Measurements from ENCODE around the gene RTN4R. TPM values are rescaled to one million over a fixed set of nuclear protein-coding genes. Genes with fewer than 3 reads are reported as not detected.
"Not testable (repeated sequence)": the region's sequence is repeated elsewhere in the genome, so short reads cannot be mapped to it uniquely, and the experiment has no call there.

Gene RTN4R
- total and polyA plus RNA-seq, 2 of the 4 experiments (the other 2 are of a cell fraction): 0.18 to 0.94 TPM

DNA sequence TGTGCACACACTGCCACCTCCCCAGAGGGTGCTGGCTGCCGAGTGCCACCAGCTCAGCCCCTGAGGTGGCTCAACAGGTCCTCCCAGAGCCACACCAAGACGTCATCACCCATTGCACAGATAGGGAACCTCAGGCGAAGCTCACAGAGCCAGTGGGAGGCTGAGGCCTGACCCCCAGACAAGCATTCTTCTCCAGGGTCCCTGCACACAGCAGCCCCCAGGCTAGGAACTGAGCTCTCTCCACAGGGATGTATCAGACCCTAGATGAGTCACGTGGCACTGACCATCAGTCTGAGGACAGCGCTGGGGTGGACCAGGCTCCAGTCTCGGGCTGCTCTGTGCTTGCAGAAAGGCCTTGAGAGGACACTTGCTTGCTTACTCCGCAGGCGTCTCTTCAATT is 1.6 kb upstream of the RTN4R start:
- H4K91ac ChIP-seq (ENCODE audit: insufficient read depth, low read depth, low read length); H4K20me1 ChIP-seq (ENCODE audit: insufficient read depth, low read length); H3K18ac ChIP-seq (ENCODE audit: low read depth, low read length); H3K4me3 ChIP-seq (ENCODE audit: insufficient read depth, low read depth, low read length); H3K36me3 ChIP-seq (ENCODE audit: control insufficient read depth, insufficient read depth, low read length); H4K8ac ChIP-seq (ENCODE audit: low read depth in 2 of 2, low read length in 2 of 2); H2AK9ac ChIP-seq (replicated peaks; ENCODE audit: low read depth, low read length, poor library complexity); H3K9ac ChIP-seq (ENCODE audit: low read depth, low read length); CTCF ChIA-PET; H4K5ac ChIP-seq (ENCODE audit: low read depth, low read length); H3K14ac ChIP-seq (replicated peaks; ENCODE audit: low read depth, low read length); BruUV-seq (replicated peaks); H3K23ac ChIP-seq (ENCODE audit: low read depth, low read length); H3K4me1 ChIP-seq (ENCODE audit: control insufficient read depth, insufficient read depth, low read length); POLR2A ChIA-PET (ENCODE audit: unreplicated experiment); H2BK20ac ChIP-seq (ENCODE audit: low read depth, low read length); H2AFZ ChIP-seq (replicated peaks; ENCODE audit: low read length, poor library complexity); H2BK15ac ChIP-seq (ENCODE audit: low read depth, low read length); in situ Hi-C loops (cut with MboI; ENCODE audit: low sequenced_read_pairs); H2AK5ac ChIP-seq (ENCODE audit: low read depth, low read length); H3K79me1 ChIP-seq (ENCODE audit: low read depth in 1 of 2, low read length in 2 of 2); ATAC-seq (ENCODE audit: low read depth); H3K4me2 ChIP-seq (ENCODE audit: low read depth, low read length); H2BK5ac ChIP-seq (ENCODE audit: low read depth, low read length, poor library complexity, severe bottlenecking); H3K27ac ChIP-seq (ENCODE audit: insufficient read depth, low read length); H3K56ac ChIP-seq (ENCODE audit: extremely low read depth, insufficient read depth, low read length); H3K4ac ChIP-seq (ENCODE audit: low read depth, low read length); DNase-seq; H3K9me1 ChIP-seq (ENCODE audit: insufficient read depth, low read length); dilution Hi-C loops (cut with HindIII; ENCODE audit: low sequenced_read_pairs, unreplicated experiment); H2BK120ac ChIP-seq (ENCODE audit: low read depth, low read length); H3K9me3 ChIP-seq (ENCODE audit: control insufficient read depth, insufficient read depth, low read length): not testable (repeated sequence)
- 90% methylated on average over 5 of the region's 8 CpGs; no CpG with 5 or more reads in 1 of the 2 experiments for WGBS, 2 experiments (ENCODE audit: extremely low coverage in 2 of 2, insufficient read length in 1 of 2)
- intact Hi-C loops (cut with micrococcal nuclease): loop anchor here (2.0 to 5.0 kb wide), 2 partner anchors 92 to 113 kb away; no protein-coding TSS in a partner anchor
- H3K27me3 ChIP-seq (ENCODE audit: control insufficient read depth, insufficient read depth, low read length): peaks cover 20% of the 10 kb centered on the region; the same call in 1 of the 2 replicates

DNA sequence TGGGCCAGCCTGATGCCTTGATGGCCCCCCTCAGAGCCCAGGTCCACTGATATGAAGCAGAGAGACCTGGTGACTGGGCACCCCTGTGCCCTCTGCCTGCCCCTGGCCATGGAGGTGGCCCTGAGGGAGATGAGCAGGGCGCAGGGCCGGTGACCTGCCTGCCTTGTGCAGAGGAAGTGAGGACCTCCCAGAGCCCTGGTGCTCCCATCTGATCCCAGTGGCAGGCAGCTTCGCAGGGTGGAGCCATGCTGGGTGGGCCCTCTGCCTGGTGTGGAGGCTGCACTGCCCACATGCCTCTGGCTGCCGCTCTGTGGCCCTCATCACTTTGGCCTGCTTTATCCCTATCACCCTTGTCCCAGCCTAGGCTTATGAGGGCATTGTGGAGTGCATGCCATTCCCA is 1.1 kb upstream of the RTN4R start:
- H3K4ac ChIP-seq (ENCODE audit: low read depth, low read length); H4K5ac ChIP-seq (ENCODE audit: low read depth, low read length); H2BK5ac ChIP-seq (ENCODE audit: low read depth, low read length, poor library complexity, severe bottlenecking); H3K4me1 ChIP-seq (ENCODE audit: control insufficient read depth, insufficient read depth, low read length); H3K14ac ChIP-seq (replicated peaks; ENCODE audit: low read depth, low read length); DNase-seq; in situ Hi-C loops (cut with MboI; ENCODE audit: low sequenced_read_pairs); CTCF ChIA-PET; H4K20me1 ChIP-seq (ENCODE audit: insufficient read depth, low read length); H2AK9ac ChIP-seq (replicated peaks; ENCODE audit: low read depth, low read length, poor library complexity); H3K9me3 ChIP-seq (ENCODE audit: control insufficient read depth, insufficient read depth, low read length); H2AK5ac ChIP-seq (ENCODE audit: low read depth, low read length); H3K23ac ChIP-seq (ENCODE audit: low read depth, low read length); H2BK15ac ChIP-seq (ENCODE audit: low read depth, low read length); dilution Hi-C loops (cut with HindIII; ENCODE audit: low sequenced_read_pairs, unreplicated experiment); H3K36me3 ChIP-seq (ENCODE audit: control insufficient read depth, insufficient read depth, low read length); H3K79me1 ChIP-seq (ENCODE audit: low read depth in 1 of 2, low read length in 2 of 2); H3K27ac ChIP-seq (ENCODE audit: insufficient read depth, low read length); H3K9me1 ChIP-seq (ENCODE audit: insufficient read depth, low read length); ATAC-seq (ENCODE audit: low read depth); H3K9ac ChIP-seq (ENCODE audit: low read depth, low read length); H4K8ac ChIP-seq (ENCODE audit: low read depth in 2 of 2, low read length in 2 of 2); H3K18ac ChIP-seq (ENCODE audit: low read depth, low read length); H2AFZ ChIP-seq (replicated peaks; ENCODE audit: low read length, poor library complexity); BruUV-seq (replicated peaks); H2BK120ac ChIP-seq (ENCODE audit: low read depth, low read length); POLR2A ChIA-PET (ENCODE audit: unreplicated experiment); H3K56ac ChIP-seq (ENCODE audit: extremely low read depth, insufficient read depth, low read length); H4K91ac ChIP-seq (ENCODE audit: insufficient read depth, low read depth, low read length); H3K4me3 ChIP-seq (ENCODE audit: insufficient read depth, low read depth, low read length); H2BK20ac ChIP-seq (ENCODE audit: low read depth, low read length); H3K4me2 ChIP-seq (ENCODE audit: low read depth, low read length): not testable (repeated sequence)
- intact Hi-C loops (cut with micrococcal nuclease): loop anchor here (2.0 to 5.0 kb wide), 2 partner anchors 92 to 112 kb away; no protein-coding TSS in a partner anchor
- 83% methylated on average over 1 of the region's 4 CpGs; no CpG with 5 or more reads in 1 of the 2 experiments for WGBS, 2 experiments (ENCODE audit: extremely low coverage in 2 of 2, insufficient read length in 1 of 2)
- peaks cover 23% of the 10 kb centered on the region; the same call in 1 of the 2 replicates for H3K27me3 ChIP-seq (ENCODE audit: control insufficient read depth, insufficient read depth, low read length)

Data from IMR-90 (cell line).